ENCODE results near the gene MAP3K9.
"Not testable (repeated sequence)": the region's sequence is repeated elsewhere in the genome, so short reads cannot be mapped to it uniquely, and the experiment has no call there.

MAP3K9 gene

DNA sequence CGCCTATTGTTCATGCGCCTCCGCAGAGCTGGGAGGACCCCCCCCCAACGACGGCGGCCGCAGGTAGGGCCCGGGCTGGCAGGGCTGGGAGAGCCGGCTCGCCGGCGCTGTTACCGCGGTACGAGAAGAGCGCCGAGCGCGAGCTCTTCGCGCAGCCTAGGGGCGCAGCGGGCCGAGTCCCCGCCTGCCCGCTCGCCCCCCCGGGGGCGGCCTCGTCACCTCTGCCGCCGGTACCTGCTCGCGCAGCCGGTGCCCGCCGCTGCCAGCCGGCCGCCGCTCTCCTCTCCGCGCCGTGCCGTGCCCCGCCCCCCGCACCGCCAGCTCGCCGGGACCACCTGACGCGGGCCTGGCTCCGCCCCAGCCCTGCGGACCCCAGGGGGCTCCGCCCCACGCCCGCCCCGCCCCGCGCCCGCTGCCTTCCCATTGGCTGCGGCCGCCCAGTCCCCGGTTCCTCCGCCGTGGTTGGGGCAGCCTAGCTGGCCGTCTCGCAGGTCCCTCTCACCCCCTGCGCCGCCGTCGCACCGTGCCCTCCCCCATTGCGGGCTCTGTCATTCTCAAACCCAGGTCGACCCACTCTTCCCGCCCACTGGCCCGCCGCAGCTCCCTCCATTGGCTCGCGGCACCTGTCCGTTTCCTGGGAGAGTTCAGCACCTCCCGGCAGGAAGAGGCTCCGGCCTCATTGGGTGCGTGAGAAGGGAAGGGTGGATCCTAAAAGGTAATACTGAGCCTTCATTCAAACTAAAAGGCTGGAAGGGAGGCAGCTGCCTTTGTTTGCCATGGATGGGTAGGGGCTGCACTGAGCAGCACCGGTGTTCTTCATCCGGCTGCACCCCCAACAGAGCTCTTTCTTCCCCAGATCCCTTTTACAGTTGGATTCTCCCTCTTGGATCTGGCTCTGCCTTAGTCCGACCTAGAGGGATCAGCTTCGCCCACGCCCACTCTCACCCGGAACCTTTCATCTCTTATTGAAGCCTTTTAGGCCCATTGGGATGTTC lies at the start of gene MAP3K9:
Gene MAP3K9, minus strand, starts transcription at position 289 of the 995 bp plus-strand sequence. CDS start 342 bp downstream, outside the sequence.
- no peak for DNase-seq

DNA sequence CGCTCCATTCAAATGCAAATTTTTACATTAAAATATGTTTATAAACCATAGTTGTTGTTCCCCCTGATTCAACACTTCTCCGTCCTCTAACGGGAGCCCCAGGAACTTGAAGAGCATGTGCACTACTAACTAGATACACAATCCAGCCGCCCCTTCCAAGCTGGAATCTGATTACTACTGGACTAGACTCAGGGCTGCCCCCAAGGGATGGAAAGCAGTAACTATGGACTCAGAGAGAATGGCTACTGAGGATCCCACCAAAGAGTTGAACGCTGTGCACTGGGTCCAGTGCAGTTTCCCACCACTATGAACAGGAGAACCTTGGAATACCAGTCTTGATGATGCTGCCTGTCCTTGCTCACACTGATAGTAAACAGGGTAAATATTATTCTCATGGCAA lies 49.3 kb upstream of the MAP3K9 start:
- no peak for DNase-seq

DNA sequence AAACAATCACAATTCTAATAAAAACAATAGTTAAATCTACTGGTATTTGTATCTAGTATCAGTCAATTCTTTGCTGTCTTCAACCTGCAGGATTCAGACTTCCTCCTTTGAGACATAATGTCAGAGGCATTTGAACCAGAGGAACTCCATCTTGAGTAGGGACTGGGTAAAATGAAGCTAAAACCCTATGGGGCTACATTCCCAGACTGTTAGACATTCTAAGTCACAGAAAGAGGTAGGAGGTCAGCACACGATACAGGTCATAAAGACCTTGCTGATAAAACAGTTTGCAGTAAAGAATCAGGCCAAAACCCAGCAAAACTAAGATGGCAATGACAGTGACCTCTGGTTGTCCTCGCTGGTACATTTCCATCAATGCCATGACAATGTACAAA lies 48.2 kb upstream of the MAP3K9 start:
- DNase-seq, result no peak

DNA sequence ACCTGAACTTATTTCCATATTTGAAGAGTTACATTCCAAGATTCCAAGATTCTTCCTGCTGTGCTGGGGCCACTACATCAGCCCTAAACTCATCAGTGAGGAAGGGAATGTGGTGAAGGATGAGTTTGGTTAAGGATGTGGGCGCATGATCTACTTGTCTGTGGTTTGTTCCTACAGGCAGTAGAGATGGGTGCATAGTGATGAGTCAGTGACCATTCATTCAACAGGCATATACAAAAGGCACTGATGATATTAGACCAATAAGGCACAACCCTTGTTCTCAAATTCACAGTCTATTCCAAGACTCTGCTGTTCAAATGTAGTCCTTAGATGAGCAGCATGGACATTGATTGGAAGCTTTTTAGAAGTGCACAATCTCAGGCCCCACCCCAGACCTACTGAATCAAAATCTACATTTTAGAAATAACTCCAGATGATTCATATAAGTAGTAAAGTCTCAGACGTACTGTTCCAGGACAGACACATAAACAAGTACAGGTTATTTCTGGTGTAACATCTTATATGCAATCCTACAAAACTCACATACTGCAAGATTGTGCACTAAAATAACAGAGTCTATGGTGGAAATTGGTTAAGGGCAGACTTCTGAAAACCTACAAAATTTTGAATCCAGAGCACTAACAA lies 47.7 kb upstream of the MAP3K9 start:
- no peak for DNase-seq

DNA sequence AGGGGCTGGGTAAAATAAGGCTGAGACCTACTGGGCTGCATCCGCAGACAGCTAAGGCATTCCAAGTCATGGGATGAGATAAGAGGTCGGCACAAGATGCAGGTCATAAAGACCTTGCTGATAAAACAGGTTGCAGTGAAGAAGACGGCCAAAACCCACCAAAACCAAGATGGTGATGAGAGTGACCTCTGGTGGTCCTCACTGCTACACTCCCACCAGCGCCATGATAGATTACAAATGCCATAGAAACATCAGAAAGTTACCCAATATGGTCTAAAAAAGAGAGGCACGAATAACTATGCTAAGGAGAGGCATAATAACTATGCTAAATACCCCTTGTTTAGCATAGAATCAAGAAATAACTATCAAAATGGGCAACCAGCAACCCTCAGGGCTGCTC lies 46.2 kb upstream of the MAP3K9 start:
- no peak for DNase-seq

DNA sequence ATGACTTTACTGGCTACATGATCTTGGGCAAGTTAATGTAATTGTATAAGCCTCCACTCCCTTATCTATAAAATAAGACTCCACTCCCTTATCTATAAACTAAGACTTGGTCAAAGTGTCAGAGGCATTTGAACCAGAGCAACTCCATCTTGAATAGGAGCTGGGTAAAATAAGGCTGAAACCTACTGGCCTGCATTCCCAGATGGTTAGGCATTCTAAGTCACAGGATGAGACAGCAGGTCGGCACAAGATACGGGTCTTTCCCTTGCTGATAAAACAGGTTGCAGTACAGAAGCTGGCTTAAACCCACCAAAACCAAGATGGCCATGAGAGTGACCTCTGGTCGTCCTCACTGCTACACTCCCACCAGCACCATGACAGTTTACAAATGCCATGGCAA lies 44.3 kb upstream of the MAP3K9 start:
- DNase-seq, result not testable (repeated sequence)

DNA sequence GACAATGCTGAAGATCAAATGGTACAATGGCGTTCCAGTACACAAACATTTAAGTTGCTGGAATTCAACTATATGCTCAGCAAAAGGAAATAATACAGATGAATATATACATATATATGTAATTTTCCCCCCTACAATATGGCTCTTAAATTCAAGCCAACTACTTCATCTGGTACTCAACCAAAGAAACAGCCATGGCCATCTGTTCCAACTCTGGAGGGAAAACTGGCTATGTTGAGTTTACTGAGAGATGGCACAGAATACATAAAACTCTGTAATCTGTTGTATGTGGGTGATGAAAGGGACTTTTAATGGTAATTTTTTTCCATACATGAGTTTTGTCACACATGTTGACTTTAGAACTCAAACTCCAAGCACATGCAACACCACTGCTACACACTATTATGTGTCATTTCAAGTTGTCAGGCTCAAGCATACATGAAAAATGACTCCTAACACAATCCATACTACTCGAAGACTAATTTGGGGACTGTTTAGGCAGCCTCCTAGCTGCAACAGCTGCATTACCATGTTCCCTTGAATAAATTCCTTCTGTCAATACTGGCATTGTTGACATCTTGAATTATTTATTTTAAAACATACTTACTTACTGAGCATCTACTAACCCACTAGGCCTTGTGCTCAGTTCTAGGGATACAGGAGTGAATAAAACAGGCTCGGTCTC lies 38.2 kb upstream of the MAP3K9 start:
- DNase-seq, result no peak

DNA sequence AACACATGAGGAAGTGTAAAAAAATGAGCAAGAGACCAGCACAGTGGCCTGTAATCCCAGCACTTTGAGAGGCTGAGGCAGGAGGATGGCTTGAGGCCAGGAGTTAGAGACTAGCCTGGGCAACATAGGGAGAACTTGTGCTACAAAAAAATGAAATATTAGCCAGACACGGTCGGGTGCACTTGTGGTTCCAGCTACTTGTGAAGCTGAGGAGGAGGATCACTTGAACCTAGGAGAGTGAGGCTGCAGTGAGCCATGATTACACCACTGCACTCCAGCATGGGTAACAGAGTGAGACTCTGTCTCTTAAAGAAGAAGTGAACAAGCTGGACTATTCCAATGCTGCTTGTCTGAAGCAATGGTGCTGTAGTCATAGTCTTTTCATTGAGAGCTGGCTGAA lies 36.3 kb upstream of the MAP3K9 start:
- DNase-seq, result no peak

DNA sequence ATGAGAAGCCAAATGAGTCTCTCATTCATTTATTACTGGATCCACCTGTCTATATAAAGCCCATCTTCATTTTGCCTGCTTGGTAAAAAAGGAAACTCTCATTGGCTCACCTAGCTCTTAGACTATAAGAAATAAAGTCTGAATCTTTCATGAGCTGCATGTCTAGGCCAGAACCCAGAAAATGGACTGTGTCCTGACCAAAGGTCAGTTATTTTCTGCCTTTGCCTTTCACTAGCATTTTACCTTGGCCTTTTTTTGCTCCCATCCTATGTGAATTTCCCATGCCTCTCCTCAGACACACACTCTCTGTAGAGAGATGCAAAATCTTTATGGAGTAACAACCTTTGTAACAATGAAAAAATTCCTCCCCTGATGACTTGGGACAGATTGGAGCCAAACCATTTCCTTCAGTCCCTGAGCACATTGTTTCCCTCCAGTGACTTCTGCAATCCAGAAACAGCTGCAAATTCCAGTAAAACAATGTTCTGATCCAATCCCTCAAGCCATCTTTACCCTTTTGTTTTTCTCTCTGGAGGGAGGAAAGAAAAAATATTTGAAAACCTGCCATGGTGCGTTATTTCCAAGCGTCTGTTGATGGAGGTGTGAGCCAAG lies 33.6 kb upstream of the MAP3K9 start:
- DNase-seq, result no peak

DNA sequence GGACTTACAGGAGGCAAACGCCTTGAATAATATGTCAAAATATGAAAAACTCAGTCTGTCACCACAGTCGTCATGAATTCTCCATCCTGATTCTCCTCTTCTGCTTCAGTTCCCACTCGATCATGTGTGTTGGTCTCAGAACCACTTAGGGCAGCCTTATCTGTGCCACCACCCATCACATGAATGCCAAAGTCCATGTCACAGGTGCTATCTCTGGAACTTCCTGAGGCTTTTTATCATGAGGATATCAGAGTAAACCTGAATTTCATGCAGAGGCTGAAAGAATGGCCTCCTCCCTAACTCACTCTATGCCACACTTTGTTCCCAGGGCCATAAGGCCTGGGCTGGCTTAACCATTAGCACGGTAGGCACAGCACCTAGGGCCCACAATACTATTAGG lies 28.8 kb upstream of the MAP3K9 start:
- DNase-seq, result no peak

DNA sequence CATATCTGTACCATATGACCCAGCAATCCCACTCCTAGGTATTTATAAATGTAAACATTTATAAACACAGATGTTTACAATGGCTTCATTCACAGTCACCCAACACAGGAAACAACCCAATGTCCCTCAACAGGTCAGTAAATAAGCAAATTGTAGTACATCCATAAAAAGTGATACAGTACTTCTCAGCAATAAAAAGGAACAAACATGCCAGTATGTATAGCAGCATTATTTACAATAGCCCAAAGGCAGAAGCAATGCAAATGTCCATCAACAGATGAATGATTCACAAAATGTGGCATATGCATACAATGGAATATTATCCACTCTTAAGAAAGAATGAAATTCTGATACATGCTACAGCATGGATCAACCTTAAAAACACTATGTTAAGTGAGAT lies 27.6 kb upstream of the MAP3K9 start:
- DNase-seq, result no peak

DNA sequence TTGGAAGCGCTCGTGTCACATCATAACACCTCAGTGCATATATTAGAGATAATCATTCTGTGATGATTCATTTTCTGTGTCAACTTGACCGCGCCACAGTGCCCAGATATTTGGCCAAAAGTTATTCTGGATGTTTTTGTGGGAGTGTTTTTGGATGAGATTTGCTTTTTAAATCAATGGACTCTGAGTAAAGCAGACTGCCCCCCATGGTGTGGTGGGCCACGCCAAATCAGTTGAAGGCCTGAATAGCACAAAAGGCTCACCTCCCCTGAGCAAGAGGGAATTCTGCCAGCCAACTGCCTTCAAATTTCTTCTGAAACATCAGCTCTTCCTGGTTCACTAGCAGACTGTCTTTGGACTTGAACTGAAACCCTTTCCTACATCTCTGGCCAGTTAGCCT lies 24.6 kb upstream of the MAP3K9 start:
- no peak for DNase-seq

DNA sequence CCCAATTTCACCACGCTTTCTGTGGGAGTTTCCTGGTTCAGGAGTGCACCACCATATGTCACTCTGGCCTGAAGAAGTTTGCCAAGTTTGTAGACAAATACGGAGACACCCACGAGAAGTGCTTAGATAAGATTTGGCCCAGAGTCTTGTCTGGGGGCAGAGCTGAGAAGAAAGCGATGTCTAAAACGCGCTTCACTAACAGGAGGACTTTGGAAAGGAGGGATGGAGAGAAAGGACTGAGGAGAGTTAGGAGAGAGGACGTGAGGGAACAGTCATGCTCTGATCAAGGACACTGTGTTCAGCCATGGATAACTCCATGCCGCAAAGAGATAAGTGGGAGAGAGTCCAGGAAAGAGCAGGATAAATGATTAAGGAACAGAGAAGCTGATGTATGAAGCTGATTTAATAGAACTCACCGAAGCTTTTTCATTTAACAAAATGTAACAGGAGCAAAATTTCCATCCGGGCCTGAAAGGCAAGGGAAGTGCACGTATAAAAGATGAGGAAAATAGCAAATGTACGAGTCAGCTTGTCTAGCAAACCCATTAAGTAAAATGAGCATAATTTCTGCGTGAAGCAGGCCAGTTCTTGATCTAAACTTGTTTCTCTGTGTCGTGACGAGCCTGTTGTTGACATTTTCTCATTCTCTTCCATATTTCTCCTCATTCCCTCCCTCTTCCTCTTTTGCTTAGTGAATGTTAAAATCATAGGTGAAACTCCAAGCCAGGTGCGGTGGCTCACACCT lies 23.4 kb upstream of the MAP3K9 start:
- no peak for DNase-seq

DNA sequence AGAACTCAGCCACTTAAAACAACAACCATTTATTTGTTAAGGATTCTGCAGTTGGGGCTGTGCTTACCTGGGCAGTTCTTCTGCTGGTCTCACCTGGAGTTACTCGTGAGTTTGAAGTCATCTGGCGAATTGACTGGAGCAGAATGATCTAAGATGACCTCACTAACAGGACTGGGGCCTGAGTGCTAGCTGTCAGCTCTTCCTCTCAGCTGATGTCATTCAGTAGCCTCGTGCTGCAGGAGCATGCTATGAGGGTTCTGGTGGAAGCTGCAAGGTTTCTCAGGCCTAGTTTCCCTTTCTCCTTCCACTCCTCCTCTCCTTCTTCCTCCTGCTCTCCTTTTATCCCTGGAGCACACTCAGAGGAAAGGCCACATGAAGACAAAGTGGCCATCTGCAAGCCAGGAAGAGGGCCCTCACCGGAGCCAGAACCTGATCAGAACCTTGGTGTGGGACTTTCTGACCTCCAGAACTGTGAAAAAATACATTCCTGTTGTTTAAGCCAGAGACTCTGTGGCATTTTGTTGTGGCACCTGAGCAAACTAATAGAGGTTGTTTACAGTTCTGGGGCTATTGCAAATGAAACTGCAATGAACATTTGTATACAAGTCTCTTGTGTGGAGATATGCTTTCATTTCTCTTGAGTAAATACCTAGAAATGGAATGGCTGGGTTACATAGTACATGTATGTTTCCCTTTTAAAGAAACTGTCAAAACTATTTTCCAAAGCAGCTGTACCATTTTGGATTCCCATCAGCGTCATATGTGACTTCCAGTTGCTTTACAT lies 21.9 kb upstream of the MAP3K9 start:
- DNase-seq, result no peak

DNA sequence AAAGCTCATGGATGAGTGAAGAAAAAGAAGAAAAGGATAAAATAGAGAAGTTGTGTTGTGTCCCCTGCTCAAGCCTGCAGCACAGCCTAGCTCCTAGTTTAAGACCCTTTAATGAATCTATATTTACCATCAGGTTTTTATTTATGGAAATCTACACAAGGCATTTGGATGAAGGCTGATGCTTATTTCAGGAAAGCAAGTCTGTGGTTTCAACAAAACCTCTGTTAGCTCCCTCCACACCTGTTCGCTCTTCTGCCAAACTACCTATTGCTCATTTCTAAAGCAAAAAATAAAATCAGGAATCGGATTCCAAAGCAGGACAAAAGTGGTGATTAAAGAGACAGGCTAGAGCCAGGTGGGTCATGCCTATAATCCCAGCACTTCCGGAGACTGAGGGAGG lies 18.9 kb upstream of the MAP3K9 start:
- DNase-seq, result no peak

DNA sequence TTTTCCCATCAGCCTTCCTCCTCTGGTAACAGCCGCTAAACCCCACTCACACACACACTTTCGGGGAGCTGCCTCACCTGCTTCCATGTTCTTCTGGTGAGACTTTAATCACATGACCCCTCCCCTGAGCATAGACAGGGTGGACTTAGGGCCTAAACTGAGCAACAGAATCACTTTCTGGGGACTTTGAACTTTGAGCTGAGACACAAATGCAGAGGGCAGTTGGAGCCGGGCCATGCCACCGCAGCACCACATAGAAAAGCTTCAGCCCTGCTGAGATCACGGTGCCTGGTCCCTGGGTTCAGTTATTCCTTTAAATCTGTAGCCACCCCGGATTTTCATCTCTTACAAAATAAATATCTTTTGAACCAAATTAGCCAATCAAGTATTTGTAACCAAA lies 18.4 kb upstream of the MAP3K9 start:
- DNase-seq, result no peak

DNA sequence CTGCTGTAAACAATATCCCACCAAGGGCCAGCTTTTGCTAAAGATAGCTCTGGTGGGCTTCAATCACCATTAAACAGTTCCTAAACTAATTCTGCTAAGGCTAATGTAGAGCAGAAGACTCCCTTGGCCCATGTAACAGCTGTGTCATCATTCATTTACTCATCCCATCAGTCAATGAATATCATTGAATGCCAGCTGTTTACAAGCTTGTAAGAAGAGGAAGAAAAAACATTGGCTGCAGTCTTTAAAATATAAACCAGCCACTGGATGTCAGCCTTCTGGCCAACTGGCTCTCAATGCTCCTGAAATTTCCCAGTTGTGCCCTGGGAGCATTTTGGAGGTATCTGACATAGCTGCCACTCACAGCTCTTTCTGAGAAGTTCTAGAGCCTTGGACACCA lies 18.0 kb upstream of the MAP3K9 start:
- DNase-seq, result no peak

DNA sequence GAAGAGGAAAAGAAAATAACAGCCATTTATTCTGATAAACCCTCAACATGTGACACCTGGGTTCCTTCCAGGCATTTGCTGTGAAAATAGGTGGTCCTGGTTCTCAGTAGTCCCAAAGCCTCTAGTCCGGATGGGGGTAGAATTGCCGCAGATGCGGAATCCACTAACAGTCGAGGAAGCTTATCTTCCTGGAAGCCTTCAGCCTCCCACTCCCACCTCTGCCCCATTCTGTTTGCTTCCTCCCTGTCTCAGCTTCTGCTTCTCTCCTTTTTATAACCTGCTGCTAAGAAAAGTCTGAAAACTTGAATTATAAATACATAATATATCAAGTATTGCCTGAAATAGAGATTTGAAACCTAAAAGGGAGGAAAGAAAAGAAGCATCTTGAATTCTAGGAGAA lies 14.0 kb upstream of the MAP3K9 start:
- DNase-seq, result no peak

DNA sequence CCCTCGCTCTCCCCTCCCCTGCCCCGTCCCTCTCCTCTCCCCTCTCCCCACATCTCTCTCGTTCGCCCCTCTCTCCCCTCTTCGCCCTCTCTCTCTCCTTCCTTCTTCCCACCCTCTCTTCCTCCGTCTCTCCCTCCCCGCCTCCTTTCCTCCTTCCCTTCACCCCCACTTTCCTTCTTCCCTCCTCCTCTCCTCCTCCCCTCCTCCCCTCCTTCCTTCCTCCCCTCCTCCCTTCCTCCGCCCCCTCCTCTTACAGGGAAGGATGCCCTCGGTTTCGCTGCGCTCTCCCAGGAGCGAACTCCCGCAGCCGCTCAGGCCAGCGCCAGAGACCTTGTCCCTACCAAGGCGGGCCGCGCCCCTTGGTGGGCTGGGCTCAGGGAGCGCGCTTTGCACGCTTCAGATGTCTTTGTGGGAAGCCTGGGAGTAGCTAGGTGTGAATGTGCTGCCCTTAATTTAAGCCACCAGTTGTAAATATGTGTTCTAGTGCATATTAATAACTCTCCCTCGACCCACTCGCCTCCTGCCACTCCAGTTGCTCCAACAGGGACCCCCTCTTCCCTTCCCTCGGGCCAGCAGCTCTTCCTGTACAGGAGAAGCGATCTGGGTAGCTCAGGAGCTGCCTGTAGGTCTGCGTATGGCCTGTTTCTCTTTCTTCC lies 13.3 kb upstream of the MAP3K9 start:
- no peak for DNase-seq

DNA sequence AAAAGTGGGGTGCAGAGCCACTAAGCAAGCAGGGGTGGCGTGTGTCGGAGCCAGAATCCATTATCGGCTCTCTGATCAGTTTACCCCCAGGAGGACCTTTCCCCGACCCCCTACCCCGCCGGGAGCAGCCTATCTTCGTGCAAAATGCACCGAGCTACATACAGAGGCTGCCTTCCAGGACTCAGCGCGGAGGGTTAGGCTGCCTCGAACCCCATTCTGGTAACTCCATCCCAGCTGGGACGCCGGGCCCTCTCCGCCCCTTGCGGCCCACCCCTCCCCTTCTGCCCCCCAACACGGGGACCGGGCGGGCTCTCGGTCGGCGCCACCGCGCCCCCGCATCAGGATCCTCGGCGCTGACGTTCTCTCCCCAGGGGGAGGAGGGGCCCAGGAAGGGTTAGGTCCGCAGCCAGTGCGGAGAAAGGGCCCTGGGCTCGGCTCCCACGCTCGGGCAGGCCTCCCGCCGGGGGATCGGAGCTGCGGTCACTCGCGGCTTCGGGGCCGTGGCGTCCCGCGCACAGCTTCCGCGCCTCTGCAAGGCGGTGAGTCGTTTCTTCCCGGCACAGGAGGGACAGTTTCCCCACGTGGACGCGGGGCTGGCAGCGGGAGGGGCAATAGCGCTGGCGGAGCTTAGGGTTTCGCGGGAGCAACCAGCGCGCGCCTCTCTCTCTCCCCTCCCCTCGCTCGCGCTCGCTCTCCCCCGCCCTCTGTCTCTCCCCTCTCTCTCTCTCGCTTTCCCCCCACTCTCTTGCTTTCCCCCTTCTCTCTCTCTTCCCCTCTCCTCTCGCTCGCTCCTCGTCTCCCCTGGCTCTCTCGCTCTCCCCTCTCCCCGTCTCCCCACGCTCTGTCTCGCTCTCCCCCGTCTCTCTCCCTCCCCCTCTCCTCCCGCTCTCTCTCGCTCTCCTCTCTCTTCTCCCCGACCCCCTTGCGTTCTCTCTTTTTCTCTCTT lies 12.5 kb upstream of the MAP3K9 start:
- DNase-seq, result no peak
